Endodermal cell (in vitro differentiated cells): ENCODE results near the gene ABCF3. TPM values are rescaled to one million over a fixed set of nuclear protein-coding genes. Genes with fewer than 3 reads are reported as not detected.
A peak's percentile ranks its signal among the peaks of the same experiment; 100 is the strongest.

Experiments used
- DNase-seq: peaks from one replicate; pipeline ENCODE4 v3.0.0-alpha.2; 2017
- H3K27ac ChIP-seq: 2 replicates; pipeline ENCODE4 v1.5.1; 2013; ENCODE audit warnings: mild to moderate bottlenecking, low read depth, low read length, moderate library complexity
- H3K27me3 ChIP-seq: 2 replicates; pipeline ENCODE4 v1.6.1; 2013; ENCODE audit warnings: mild to moderate bottlenecking, low read length, moderate library complexity; ENCODE audit not compliant: insufficient read depth, control insufficient read depth, poor library complexity, severe bottlenecking
- H3K36me3 ChIP-seq: 2 replicates; pipeline ENCODE4 v1.7.0; 2013; ENCODE audit warnings: mild to moderate bottlenecking, low read length, moderate library complexity; ENCODE audit not compliant: control insufficient read depth, insufficient read depth
- H3K4me1 ChIP-seq: one replicate; pipeline ENCODE4 v1.7.0; 2013; ENCODE audit warnings: low read length; ENCODE audit not compliant: control insufficient read depth, insufficient read depth
- H3K4me3 ChIP-seq: 2 replicates; pipeline ENCODE4 v1.5.1; 2013; ENCODE audit warnings: mild to moderate bottlenecking, low read length, moderate library complexity
- H3K9ac ChIP-seq: 2 replicates; pipeline ENCODE4 v1.6.1; 2013; ENCODE audit warnings: mild to moderate bottlenecking, low read length, moderate library complexity; ENCODE audit not compliant: poor library complexity, severe bottlenecking; ENCODE audit errors: extremely low read depth
- H3K9me3 ChIP-seq: 2 replicates; pipeline ENCODE4 v1.6.1; 2013; ENCODE audit warnings: mild to moderate bottlenecking, low read length, moderate library complexity; ENCODE audit not compliant: control insufficient read depth
- H3K27ac Mint-ChIP-seq: 2 replicates; pipeline ENCODE4 v1.8.0; 2020; ENCODE audit warnings: mixed read lengths
- H3K27me3 Mint-ChIP-seq: 2 replicates; pipeline ENCODE4 v1.8.0; 2021; ENCODE audit warnings: mild to moderate bottlenecking, mixed read lengths; ENCODE audit not compliant: insufficient read depth
- H3K36me3 Mint-ChIP-seq: 2 replicates; pipeline ENCODE4 v1.8.0; 2020; ENCODE audit warnings: low read depth, mixed read lengths
- H3K4me1 Mint-ChIP-seq: 2 replicates; pipeline ENCODE4 v1.8.0; 2020; ENCODE audit warnings: mixed read lengths
- H3K4me3 Mint-ChIP-seq: 2 replicates; pipeline ENCODE4 v1.8.0; 2020; ENCODE audit warnings: mild to moderate bottlenecking, moderate library complexity, mixed read lengths
- H3K9me3 Mint-ChIP-seq: 2 replicates; pipeline ENCODE4 v1.8.0; 2020; ENCODE audit warnings: mild to moderate bottlenecking, mixed read lengths
- WGBS, 2 experiments: methylation state at CpG; one replicate each; pipeline versions ENCODE4 v1.1.5 to v1.1.7; 2013; ENCODE audit warnings: missing lambda C conversion rate in 2 of 2, mixed read lengths in 1 of 2; ENCODE audit not compliant: insufficient coverage in 1 of 2, insufficient read length in 1 of 2; 5-methylcytosine and 5-hydroxymethylcytosine counted together
- total RNA-seq, 2 donors: library from RNA; stranded (reverse); fragmentation: NEBNext Ultra II Directional in 1 of 2; extraction: Animal tissue kit (Norgen Biotek cat#: 25700) in 1 of 2; gene quantifications; 2 replicates in 1 of 2; 3 replicates in 1 of 2; pipeline ENCODE4 v1.2.1, GENCODE V29; 2021
- TF ChIP-seq, protein P1 (sequence below): fragments of 200-600 bp; sonication (generic); conservative IDR thresholded peaks from 2 replicates; pipeline ENCODE4 v1.5.0; 2021; ENCODE audit warnings: antibody characterized with exemption, mild to moderate bottlenecking

The ABCF3 gene
- total RNA-seq, 2 donors from 2014 or later = 57.6 to 57.8 TPM

- peak overlapping the region; percentile 17 for H3K9ac ChIP-seq
- peaks cover 60% of the 10 kb centered on the region for H3K36me3 Mint-ChIP-seq
- H3K4me3 Mint-ChIP-seq = peak overlapping the region; percentile 98
- H3K36me3 ChIP-seq = peaks cover 62% of the 10 kb centered on the region
- peaks cover 19% of the 10 kb centered on the region for H3K4me1 Mint-ChIP-seq
- H3K4me1 ChIP-seq = peaks cover 15% of the 10 kb centered on the region
- no peaks in the 10 kb centered on the region for H3K27me3 Mint-ChIP-seq
- H3K27ac ChIP-seq = no peak overlapping the region
- H3K27me3 ChIP-seq = no peaks in the 10 kb centered on the region
- H3K9me3 ChIP-seq = no peaks in the 10 kb centered on the region
- no peaks in the 10 kb centered on the region for H3K9me3 Mint-ChIP-seq
- H3K27ac Mint-ChIP-seq = peak overlapping the region; percentile 99
- WGBS, 2 experiments = 91 to 92% methylated on average over 7 to 14 of the region's 14 CpGs
- TF ChIP-seq, protein P1, sequence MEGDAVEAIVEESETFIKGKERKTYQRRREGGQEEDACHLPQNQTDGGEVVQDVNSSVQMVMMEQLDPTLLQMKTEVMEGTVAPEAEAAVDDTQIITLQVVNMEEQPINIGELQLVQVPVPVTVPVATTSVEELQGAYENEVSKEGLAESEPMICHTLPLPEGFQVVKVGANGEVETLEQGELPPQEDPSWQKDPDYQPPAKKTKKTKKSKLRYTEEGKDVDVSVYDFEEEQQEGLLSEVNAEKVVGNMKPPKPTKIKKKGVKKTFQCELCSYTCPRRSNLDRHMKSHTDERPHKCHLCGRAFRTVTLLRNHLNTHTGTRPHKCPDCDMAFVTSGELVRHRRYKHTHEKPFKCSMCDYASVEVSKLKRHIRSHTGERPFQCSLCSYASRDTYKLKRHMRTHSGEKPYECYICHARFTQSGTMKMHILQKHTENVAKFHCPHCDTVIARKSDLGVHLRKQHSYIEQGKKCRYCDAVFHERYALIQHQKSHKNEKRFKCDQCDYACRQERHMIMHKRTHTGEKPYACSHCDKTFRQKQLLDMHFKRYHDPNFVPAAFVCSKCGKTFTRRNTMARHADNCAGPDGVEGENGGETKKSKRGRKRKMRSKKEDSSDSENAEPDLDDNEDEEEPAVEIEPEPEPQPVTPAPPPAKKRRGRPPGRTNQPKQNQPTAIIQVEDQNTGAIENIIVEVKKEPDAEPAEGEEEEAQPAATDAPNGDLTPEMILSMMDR = no peak
- peak overlapping the region; percentile 96 for H3K4me3 ChIP-seq
- DNase-seq = no peak
Measured at GRCh38 chr3:184177767-184178306, 8.2 kb upstream of the ABCF3 start.

DNA sequence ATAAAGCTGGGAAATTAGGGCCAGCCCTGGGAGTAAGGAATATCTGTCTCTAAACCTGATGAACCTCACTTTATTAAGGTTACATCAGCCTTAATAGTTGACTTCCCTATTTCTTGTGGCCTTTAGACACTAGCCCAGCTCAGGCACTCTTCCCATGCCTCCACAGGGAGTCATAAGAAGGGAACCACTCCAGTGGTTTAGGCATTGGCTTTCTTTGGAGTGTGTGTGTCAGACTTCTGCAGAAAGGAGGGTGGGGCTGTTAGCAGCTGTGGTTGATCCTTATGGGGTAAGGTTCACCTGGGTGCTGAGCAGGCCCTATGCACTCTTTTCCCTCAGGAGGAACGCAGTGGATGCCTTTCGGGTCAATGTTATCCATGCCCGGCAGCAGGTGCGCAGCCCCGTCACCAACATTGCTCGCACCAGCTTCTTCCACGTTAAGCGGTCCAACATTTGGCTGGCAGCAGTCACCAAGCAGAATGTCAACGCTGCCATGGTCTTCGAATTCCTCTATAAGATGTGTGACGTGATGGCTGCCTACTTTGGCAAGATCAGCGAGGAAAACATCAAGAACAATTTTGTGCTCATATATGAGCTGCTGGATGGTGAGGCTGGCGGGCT lies 7.4 kb upstream of the ABCF3 start:
- Mint-ChIP-seq H3K9me3 (no peaks in the 10 kb centered on the region), H3K27ac (peak overlapping the region; percentile 99), H3K27me3 (no peaks in the 10 kb centered on the region), H3K36me3 (peaks cover 64% of the 10 kb centered on the region), H3K4me3 (peak overlapping the region; percentile 98), H3K4me1 (peaks cover 22% of the 10 kb centered on the region)
- H3K27ac ChIP-seq = no peak overlapping the region
- H3K9me3 ChIP-seq = no peaks in the 10 kb centered on the region
- H3K36me3 ChIP-seq = peaks cover 68% of the 10 kb centered on the region
- WGBS, 2 experiments = 95 to 99% methylated on average over 11 to 13 of the region's 13 CpGs
- H3K4me3 ChIP-seq = no peak overlapping the region
- TF ChIP-seq, protein P1 = no peak
- H3K27me3 ChIP-seq = no peaks in the 10 kb centered on the region
- H3K9ac ChIP-seq = no peak overlapping the region
- peaks cover 15% of the 10 kb centered on the region for H3K4me1 ChIP-seq
- DNase-seq = no peak

GRCh38 chr3:184180165-184180564 lies 5.8 kb upstream of the ABCF3 start:
- Histone ChIP-seq H3K9me3 (no peaks in the 10 kb centered on the region), H3K4me3 (no peak overlapping the region), H3K27me3 (no peaks in the 10 kb centered on the region), H3K27ac (no peak overlapping the region), H3K9ac (no peak overlapping the region), H3K36me3 (peaks cover 82% of the 10 kb centered on the region), H3K4me1 (peaks cover 15% of the 10 kb centered on the region)
- H3K27ac Mint-ChIP-seq = no peak overlapping the region
- H3K4me3 Mint-ChIP-seq = no peak overlapping the region
- no peak for DNase-seq
- peaks cover 75% of the 10 kb centered on the region for H3K36me3 Mint-ChIP-seq
- TF ChIP-seq, protein P1 = no peak
- H3K4me1 Mint-ChIP-seq = peaks cover 35% of the 10 kb centered on the region
- WGBS, 2 experiments = 97% methylated on average over 4 to 6 of the region's 6 CpGs
- H3K27me3 Mint-ChIP-seq = no peaks in the 10 kb centered on the region
- no peaks in the 10 kb centered on the region for H3K9me3 Mint-ChIP-seq
